GM19099 (cell line): ENCODE measurements around the gene UBE2E2.

ENCODE experiments used
- POLR2A ChIP-seq: IDR thresholded peaks from 3 replicates; pipeline ENCODE4 v1.6.1; 2011; ENCODE audit warnings: low read depth; ENCODE audit not compliant: insufficient read length; ENCODE audit errors: extremely low read depth

UBE2E2 gene

DNA sequence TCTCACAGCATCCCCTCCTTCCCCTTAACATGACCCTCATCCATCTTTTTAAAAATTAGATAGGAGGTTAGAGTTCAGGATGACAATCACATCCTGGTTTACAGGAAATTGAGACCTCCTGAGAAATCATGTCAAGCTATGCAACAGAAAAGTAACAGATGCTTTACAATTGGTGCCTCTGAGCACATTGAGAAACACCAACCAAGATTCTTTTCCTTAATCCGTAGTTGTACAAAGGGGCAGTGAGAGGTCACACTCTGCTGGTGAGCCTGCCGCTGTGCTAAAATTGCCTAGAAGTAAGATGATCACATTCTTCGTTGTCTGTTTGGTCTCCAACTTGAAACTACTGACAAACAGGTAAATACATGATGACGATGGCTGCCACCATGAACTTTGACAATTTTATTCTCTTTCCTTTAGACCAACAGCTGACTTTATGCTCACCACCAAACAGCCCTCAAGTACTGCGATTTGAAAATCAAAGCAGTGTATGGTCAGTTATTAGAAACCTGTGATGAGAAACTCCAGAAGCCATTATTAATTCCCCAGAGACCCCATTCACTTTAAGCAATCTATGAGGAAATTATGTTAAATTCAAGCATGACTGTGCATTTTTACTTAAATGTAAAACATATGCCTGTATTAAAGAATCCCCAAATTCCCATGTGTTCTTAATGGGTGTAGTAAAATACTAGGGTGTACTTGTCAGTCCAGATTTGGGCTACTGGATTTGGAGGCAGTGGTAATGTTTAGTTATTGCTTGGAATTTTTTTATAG lies 392.0 kb downstream of the UBE2E2 start:
- no peak for TF ChIP-seq POLR2A

DNA sequence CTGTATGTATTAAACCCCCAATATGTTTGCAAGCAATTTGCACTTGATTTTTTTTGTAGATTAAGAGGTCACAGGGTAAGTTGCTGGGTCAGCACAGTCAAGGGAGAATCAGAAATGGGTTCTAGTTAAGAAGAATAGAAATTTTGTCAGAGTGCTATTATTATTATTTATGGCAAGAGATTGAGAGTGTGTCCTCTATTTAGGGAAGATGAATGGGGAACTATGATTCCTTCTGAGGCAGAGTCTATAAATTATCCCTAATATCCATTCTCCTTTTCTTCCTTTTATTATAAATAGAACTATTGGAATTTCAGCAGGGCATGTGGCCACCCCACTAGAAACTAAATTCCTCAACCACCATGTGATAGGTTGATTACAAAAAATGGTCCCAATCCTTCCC lies 392.7 kb downstream of the UBE2E2 start:
- no peak for TF ChIP-seq POLR2A

DNA sequence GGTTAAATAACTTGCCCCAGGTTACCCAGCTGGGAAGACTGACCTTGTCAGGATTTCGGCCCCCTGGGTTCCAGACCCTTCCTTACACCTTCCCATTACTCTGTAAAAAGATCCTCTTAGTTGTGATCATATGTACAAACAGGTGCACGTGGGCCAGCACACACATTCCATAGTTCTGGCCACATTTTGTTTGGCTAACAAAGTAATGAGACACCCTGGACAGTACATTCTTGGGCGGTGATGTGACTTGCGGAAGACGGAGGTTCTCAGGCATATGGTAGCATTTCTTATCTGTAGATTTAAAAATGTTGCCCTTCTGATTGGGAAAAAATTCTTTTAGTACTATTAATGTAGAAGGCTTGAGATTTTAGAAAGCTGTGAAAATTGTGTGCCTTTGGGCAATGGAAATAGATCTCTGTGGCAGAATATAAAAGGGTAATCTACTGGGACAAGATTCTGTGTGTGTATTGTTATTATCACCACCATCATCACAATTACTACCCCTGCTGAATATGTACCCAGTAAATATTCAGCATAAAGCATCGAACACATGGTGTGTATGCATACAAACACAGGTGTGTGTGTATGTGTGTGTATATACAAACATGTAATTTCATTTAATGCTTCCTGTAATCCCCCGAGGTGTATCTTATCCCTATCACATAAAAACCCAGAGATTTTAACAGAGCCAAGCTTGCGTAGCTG lies 397.2 kb downstream of the UBE2E2 start:
- TF ChIP-seq POLR2A: no peak

DNA sequence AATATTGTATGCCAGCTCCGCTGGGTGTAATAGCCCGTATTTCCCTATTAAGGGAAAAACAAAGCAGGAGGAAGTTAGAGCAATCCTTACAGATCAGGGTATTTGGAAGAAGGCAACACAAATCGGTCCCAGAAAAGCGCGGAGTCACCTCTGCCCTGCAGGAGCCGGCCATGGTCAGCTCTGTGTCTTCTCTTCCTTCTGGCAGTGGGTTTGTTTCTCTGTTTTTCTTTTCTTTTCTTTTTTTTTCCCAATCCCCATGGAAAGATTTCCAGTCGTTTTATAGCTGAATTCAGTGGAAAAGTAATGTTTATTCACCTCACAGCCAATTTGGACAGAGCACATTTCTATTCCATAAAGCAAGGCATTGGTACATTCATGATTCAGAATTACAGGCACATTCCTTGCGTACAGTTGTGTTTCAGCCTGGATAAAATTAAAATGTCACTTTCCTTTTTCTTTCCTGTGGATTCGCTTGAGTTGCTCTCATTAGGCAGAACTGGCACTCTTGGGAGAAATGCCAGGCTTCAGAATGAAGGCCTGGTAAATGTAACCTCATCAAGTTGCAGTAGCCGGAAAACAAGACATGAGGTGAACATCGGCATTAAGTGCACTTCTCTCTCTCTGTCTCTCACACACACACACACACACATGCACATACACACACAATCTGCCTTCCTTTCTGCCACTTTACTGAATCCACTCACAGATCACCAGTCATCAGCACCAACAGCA lies 398.1 kb downstream of the UBE2E2 start:
- no peak for TF ChIP-seq POLR2A

DNA sequence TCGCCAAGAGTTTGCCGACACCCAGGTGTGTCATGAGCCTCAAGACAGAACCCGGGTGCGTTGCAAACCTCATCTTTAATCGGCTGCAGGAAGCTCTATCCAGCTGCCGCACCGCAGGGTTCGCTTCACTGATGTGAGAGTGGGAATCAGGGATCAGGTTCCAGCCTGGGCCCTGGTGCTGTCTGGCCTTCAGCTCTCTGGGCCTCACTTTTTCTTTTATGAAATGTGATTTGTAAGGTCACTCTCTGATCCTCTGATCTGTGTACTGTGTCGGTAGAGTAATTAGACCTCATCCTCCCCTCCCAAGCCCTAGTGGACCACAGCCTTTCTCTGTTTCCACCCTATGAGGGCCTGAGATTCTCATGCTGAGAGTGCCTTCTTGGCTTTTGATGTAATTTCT lies 399.8 kb downstream of the UBE2E2 start:
- TF ChIP-seq POLR2A: no peak

DNA sequence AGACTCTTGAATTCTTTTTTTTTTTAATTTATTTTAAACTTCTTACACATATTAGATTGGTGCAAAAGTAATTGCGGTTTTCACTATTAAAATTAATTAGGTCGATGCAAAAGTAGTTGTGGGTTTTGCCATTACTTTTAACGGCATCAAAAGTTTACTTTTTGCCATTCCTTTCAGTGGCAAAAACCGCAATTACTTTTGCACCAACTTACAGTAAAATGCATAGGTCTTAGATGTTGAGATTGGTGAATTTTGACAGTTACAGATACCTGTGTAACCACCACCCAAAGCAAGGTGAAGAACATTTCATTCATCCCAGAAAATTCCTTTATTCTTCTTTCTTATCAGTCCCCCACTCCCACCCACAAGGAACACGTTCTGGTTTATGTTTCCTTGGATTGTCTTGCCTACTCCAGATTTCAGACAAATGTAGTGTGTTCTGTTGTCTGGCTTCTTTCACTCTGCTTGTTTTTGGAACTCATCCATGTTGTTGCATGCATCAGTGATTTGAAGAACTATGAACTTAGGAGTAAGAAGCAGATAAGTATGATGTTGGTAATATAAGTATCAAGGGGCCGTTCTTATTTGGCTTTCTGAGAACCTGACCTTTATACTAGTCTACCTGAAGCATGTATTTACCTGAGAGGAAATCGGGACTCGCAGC lies 404.2 kb downstream of the UBE2E2 start:
- no peak for TF ChIP-seq POLR2A

DNA sequence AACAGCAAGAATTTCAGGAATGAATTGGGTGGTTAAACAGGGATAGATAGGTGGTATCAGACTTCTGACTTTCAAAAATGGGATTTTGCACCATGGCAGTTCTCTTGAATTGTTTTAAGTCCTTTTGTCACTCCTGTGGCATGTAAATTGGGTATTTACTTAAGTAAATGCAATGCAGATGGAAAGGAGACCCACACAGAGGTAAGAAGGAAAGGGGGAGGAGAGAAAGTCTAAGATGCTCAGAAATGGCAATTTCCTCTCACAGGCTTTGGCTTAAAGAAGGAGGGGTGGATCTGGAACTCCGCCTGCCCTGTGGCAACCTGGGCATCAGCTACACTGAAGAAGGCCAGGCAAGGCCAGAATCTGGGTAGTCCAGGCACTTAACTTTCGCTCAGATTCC lies 405.5 kb downstream of the UBE2E2 start:
- TF ChIP-seq POLR2A: no peak

DNA sequence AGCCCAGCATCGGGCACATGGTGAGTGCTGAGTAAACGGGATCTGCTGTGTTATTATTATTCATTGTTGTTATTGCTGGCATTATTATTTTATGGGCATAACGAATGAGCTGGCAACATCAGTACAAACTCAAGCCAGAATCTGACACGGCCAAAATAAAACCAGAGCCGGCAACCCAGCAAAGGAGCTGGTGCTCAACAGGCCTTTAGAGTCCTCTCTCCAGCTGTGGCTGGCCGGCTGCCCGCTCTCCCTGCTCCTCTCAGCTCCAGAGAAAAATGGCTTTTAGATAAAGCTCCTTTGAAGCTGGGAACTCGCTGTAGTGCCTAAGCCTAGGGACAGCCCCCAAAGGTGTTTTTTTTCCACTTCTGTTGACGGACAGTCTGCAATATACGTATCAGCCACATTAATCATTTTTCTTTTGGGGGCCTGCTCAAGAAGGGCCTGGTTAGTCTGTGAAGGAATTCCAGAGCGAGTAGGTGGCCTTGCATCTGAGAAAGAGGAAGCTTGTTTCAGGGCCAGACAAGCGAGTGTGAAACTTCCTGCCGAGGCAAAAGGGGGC lies 408.7 kb downstream of the UBE2E2 start:
- TF ChIP-seq POLR2A: no peak

DNA sequence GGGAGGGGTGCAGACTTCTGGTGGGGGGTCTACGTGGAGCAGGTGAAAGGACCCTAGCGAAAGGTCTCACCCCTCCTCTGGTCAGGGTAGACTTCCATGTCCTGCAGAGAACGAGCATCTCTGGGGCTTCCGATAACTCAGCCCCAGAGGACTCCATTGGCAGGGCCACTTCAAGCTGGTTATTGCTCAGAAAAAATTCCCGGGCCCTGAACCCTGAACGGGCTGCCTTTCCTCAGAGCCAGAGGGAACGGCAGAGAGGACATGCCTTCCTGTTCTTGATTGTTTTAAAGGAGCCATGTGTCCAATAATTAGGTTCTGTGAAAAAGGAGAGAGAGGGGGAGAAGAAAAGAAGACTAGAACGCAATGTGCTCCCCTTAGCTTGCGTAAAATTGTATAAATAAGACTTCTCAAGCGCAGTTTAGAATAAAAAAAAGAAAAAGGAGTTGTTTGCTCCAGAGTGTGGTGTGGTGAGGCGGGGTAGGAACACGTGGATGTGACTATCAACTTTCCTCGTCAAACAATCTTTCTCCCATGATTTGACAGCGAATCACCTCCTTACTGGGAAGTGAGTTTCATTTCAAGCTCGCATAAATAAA lies 409.3 kb downstream of the UBE2E2 start:
- no peak for TF ChIP-seq POLR2A

DNA sequence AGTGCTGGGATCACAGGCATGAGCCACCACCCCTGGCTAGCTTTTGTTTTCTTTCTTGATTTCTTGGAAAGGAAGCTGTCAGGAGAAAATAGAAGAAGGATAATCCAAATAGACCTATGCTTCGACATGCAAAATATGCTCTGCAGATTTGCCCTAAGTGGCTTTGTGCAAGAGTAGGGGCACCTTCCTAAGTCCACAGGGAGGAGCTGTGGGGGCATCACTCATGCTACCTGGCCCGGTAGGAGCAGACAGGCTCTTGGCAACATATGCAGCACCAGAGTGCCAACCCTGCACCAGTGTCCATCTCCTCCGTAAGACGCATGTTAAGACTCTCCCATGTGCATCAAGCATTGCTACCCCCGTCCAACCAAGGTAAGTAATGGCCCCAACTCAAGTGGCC lies 411.9 kb downstream of the UBE2E2 start:
- TF ChIP-seq POLR2A: no peak

DNA sequence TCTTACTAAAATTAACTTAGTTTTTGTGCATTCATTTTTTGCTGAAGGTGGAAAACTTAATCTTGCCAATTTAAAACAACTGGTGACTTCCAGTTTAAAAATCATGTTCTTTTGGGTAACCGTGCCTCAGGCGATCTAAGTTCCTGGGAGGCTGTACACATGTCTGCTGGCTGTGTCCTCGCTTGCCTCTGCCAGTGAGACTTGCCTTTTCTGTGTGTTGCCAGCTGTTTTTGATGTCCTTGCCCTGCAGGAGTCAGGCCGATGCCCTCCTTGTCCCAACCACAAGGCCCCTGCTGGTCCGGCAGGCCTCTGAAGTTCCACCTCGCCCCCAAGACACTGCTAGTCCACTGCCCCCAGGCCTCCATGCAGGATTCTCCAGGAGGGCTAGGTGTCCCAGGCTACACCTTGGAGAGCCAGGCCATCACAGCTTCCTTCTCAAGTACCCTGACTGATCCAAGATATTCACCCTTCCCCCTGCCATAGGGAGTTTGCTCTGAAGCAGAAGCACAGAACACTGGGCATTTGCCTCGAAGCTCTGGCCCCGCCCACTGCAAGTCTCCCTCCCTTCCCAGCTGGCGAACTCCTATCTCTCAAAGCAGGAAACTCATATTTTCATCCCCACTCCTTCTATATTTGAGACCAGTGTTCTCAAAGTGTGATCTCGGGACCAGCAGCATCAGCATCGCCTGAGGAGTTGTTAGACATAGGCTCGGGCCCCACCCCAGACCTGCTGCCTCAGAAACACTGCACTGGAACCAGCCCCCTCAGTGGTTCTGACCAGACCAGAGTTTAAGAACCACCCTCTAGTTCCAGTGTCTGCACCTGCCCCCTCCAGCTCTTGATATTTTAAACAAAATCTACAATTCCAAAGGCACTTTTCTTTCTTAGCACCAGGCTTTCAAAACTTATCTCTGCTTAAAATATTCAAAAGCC lies 416.8 kb downstream of the UBE2E2 start:
- no peak for TF ChIP-seq POLR2A

DNA sequence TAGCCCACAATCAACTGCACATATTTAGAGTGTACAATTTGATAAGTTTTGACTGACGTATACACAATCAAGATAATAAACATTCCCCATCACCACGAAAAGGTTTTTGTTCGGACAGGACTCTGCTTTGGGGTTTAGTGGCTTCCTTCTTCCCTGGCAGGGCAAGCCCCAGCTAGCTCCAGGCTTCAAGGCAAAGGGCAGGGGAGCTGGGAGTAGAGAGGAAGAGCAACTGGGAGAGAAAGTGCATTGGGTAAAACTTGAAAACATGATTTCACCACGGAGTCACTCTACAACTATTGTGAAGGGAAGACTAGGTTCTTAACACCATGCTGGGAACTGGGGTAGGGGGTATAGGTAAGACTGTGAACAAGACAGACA lies 417.5 kb downstream of the UBE2E2 start:
- TF ChIP-seq POLR2A: no peak

DNA sequence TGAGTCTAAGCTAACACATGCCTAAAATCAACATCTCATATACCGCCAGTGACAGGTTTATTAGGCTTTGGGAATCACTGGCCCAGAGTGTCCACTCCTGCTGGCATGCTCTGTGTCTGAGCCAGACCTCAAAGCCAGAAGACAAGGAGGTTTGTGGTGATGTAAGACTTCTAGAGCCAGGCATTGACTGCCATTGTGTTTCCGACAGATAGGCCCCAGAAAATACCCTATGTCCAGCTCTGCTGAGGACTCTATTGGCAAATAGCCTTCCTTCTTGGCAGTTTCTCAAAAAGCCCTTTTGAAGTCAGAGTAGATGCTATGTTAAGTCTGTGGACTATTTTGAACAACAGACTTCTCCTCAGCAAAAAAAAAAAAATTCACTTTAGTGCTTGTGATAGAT lies 420.7 kb downstream of the UBE2E2 start:
- no peak for TF ChIP-seq POLR2A

DNA sequence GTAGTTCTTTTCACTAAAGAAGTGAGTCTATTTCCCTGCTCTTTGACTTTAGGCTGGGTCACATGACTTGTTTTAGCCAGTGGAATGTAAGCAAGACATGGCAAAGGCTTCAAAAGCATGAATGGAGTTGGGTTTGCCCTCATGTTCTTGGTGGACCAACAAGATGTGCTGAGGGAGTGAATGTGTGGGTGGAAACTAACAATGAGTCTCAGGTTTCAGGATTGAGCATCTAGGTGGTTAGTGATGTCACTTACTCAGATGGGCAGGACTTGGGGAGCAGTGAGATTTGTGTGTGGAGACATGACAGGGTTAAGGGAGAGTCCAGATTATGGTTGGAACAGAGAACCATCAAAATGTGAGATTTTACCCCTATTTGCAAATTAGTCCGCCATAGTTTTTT lies 421.2 kb downstream of the UBE2E2 start:
- no peak for TF ChIP-seq POLR2A

DNA sequence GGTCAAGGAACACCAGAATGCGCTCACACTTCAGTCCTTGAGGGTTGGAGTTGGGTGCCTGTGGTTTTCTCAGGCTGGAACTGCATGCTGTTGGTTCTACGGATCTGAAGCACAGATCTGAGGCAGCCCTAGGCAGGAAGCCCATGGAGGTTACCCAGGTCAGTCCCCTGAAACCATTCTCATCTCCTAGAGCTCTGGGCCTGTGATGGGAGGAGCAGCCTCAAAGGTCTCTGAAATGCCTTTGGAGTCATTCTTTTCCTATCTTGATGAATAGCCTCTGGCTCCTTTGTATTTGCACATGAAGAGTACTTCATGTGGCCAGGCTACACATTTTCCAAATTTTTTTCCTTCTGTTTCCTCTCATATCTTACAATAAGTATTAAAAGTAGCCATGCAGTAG lies 423.3 kb downstream of the UBE2E2 start:
- no peak for TF ChIP-seq POLR2A
